NCI-H748 (cell line): ENCODE measurements around the gene SPATA13.

Source experiments
- DNase-seq: peaks from one replicate; lab custom pipeline; 2025; ENCODE audit not compliant: unreplicated experiment; lab: John Stamatoyannopoulos, UW

Gene SPATA13

DNA sequence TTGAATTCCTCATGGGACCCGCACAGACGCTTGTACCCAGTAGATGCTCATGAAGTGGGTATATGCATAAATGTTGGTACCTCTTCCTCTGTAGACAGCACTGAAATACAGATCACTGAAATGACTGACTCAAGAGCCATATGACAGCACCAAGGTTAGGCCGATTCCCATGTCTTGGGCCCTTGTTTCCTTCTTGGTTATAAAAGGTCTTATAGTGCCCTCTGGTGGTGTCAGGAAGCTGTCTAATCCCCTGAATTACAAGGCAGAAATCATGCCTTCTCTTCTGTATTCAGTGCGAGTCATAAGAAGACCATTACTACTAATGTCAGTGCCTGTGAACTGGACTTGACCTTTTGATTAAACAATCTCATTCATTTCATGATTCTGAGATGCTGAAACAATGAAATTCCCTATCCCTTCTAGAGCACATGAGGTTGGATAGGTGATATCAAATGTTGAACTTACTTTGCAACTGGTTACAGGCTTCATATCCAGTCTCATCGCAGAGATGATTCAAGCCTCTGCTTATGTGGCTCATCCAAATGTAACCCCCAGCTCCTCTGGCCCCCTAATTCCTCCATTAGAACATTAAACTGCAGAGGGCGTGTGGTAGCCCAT lies 59.7 kb downstream of the SPATA13 start:
- DNase-seq = peak; percentile 91

DNA sequence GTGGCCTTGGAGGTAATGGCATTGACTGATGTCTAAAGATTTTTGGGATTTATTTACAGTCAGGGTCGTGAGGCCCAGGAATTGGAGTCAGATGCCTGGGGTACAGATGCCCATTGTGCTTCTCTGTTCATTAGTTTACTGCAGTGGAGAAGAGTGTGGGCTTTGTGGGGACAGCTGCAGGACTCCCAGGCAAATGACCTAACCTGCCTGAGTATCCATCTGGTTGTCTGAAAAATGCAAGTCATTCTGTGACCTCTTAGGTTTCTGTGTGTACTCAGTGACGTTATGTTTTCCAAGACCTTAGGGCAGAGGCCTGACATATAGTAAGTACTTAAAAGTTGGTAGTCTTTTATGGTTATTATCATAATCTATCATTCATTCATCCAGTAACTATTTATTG lies 60.5 kb downstream of the SPATA13 start:
- DNase-seq = no peak

DNA sequence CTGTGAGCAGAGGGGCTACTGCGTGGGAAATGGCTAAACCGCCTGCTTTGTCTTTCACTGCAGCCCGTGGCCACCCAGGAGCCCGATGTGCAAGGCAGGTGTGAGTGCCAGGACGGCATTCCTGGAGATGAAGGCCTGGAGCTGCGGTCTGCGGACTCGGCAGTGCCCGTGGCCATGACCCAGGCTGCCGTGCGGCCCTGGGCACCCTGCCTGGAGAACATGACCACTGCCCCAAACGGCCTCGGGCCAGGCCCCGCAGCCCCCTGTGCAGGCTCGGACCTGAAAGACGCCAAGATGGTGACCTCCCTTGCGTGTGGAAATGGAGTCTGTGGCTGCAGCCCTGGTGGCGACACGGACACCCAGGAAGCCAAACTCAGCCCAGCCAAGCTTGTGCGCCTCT lies 62.2 kb downstream of the SPATA13 start:
- no peak for DNase-seq

DNA sequence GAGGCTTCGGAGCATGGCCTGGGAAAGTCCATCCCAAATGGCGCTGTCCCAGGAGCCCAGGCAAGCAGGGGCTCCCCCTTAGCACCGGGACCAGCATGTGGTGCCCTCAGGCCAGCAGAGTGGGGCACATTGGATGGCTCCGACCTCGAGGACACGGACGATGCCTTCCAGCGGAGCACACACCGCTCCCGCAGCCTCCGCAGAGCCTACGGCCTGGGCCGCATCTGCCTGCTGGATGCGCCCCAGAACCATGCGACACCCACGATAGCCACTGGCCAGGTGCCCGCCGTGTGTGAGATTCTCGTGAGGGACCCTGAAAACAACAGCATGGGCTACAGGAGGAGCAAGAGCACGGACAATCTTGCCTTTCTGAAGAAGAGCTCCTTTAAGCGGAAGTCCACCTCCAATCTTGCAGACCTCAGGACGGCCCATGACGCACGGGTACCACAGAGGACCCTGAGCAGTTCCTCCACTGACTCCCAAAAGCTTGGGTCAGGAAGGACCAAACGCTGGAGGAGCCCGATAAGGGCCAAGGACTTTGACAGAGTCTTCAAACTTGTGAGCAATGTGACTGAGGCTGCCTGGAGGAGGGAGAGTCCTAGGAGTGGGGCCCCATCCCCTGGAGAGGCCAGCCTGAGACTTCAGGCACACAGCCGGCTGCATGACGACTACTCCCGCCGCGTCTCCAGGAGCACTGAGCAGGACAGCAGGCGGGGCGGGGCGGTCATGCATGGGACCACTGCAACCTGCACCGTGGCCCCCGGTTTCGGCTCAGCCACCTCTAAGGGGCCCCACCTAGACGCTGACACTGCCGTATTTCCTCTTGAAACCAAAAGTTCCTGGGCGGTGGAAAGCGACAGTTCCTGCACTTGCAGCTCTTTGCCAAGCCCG lies 63.1 kb downstream of the SPATA13 start:
- no peak for DNase-seq

DNA sequence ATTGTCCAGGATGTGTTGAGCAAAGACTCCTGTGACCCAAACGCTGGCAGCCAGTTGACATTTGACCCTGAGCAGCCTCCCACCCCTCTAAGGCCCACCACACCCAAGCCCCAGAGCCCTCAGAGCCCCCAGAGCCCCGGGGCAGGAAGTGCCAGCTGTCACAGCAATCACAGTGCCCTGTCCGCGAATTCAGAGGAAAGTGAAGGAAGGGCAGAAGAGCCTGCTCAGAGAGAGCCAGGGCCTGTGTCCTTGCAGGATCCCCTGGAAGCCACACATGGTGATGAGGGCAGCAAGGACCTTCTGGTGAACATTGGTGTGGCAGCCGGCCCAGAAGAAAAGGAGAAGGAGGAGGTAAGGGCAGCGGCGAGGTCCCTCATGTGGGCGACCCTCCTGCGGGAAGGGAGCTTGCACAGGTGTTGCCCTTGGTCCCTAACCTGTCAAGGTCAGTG lies 63.7 kb downstream of the SPATA13 start:
- DNase-seq = no peak

DNA sequence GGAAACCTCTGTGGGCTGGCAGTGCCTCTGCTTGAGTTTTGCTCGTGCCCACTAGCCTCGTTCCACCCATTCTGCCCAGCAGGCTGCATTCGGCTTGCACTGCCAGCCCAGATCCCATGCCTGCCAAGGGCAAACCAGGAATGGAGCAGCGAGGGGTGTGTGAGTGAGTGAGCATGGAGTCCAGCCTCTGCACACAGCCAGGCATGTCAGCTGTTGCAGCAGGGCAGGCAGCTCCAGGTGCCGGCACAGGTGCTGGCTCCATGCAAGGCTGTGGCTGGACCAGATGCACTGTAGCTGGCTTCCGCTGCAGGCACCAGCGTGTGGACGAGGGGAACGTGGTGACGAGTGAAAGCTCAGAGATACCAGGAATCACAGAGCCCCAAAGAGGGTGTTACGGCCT lies 64.5 kb downstream of the SPATA13 start:
- no peak for DNase-seq

DNA sequence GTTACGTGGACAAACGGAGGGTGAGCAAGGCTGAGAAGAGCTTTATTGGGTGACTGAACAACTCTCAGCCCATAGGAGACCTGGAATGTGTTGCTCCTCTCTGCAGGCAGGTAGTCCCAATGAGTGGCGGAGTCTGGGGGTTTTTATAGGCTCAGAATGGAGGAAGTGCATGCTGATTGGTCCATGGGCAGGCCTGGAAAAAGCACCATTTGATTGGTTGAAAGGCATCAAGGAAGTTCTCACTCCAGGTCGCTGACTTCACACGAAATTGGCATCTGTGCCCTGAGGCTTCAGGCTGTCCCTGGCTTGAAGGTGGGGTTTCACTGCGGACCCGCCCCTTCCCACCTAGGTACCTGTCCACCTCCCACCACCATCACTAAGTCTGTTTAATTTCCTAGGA lies 65.4 kb downstream of the SPATA13 start:
- DNase-seq = no peak

DNA sequence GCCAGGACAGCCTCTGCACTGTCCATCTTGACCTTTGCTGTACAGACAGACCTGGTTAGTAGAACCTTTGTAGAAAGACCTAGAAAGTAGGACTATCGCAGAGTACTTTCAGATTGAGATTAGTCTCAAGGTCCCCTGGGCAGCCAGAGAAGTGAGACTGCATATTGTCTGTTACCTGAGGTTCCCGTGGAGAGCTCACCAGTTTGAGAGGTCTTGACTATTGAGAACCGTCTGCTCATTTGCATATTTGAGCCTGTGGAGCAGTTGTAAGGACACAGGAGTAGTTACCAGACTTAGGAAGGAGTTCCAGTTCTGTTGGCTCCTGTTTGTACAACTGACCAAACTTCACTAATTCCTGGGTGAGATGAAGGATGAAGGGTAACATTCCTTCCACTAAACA lies 66.2 kb downstream of the SPATA13 start:
- DNase-seq = no peak

DNA sequence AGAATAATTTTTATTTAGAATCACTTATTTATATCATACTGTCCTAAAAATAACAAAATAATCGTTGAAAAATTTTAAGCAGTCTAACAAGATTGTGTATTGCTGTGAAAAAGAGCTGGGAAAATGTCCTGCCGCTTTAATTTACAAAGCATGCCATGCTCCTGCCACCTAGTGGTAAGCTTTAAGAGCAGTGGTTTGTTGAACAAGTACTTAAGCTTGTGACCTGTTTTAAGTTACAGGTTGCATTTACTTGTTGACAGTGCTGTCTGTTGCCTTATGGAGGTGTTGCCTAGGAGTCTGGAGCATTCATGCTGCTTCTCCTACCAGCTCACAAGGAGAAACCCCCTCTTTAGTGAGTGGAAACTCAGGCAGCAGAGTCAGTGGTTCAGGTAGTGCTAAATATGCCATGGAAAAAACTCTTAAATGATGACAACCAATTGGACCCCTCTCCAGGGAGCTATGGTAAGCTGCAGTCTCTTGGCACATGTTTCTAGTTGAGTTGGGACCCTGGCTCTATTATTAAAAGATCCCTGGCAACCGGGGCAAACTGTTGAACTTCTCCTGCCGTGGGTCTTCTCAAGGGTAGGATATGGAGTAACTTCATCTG lies 68.4 kb downstream of the SPATA13 start:
- DNase-seq = peak; percentile 86

DNA sequence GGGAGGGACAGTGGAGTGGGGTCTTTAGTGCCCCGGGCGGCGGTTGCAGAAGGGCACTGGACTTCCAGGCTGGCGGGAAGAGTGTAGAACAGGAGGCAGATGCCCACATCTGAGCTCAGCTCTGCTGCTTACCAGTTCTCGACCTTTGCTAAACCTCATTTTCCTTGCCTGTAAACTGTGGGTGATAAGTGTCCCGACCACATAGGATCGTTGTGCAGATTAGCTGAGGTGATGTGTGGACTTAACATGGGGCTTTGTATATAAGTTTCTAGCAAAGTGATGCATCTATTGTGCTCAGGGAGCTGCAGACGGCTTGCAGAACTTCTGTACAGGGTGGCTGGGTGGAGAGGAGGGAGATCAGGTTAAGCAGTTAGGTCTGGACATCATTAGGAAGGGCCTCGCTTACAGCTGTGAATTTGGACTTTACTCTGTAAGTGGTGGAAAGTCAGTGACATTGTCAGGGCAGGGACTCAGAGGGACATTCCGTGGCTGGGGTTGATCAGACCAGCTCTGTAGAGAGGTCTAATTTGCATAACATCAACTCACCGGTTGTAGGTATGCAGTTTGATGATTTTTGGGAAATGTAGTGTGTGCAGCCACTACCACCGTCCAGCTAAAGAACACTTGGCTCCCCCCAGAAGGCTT lies 70.0 kb downstream of the SPATA13 start:
- no peak for DNase-seq

DNA sequence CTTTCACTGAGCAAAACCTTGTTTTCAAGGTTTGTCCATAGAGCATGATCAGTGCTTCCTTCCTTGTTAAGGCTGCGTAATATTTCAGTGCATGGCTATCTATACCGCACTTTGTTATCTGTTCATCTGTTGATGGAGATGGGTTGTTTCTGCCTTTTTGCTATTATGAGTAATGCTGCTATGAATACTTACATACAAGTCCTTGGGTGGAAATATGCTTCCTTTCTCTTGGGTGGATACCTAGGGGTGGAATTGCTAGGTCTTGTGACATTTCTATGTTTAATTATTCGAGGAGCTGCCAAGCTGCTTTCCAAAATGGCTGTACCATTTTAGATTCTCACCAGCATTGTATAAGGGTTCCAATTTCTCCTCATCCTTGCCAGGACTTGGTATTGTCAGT lies 70.9 kb downstream of the SPATA13 start:
- DNase-seq = no peak

DNA sequence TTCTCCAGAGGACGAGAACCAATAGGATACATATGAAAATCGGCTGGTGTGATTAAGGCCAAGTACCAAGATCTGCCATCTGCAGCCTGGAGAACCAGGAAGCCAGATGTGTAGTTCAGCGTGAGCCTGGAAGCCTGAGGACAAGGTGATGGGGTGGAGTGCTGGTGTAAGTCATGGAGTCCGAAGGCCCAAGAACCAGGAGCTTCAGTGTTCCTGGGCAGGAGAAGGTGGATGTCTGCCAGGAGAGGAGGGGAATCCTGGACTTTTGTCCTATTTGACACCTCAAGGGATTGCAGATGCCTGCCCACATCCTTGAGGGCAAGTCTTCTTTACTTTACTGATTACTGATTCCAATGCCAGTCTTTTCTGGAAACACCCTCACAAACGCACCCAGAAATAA lies 71.5 kb downstream of the SPATA13 start:
- DNase-seq = no peak

DNA sequence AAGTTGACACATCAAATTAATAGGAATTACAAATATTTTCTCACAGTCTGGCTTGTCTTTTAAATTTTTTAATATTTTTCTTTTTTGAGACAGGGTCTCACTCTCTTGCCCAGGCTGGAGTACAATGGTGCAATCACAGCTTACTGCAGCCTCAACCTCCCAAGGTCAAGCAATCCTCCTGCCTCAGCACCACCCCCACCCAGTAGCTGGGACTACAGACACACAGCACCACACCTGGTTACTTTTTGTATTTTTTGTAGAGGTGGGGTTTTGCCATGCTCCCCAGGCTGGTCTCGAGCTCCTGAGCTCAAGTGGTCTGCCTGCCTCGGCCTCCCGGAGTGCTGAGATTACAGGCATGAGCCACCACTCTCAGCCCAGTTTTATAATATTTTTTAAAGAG lies 72.0 kb downstream of the SPATA13 start:
- DNase-seq = no peak

DNA sequence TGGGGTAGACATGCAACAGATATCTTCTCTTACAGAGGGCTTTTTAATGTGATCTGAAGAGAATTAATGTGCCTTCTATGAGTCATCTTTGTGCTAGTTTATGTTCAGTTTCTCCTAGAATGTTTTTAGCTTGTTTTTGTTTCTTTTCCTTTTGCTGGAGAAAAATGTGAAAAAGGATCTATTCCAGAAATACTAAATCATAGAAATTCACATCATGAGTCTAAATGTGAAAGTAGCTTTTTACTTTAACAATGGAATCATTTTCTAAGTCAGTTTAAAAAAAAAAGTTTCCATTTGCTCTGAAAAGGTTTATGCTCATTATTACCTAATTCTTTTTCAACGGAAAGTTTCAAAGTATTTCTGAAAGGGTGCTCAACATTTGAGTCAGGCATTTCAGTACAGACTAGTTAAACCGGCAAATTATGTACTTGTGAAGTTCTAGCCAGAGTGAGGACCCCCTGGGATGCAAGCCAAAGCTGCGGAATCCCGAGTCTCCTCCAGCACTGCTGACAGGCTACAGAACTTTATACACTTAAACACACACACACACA lies 72.9 kb downstream of the SPATA13 start:
- no peak for DNase-seq

DNA sequence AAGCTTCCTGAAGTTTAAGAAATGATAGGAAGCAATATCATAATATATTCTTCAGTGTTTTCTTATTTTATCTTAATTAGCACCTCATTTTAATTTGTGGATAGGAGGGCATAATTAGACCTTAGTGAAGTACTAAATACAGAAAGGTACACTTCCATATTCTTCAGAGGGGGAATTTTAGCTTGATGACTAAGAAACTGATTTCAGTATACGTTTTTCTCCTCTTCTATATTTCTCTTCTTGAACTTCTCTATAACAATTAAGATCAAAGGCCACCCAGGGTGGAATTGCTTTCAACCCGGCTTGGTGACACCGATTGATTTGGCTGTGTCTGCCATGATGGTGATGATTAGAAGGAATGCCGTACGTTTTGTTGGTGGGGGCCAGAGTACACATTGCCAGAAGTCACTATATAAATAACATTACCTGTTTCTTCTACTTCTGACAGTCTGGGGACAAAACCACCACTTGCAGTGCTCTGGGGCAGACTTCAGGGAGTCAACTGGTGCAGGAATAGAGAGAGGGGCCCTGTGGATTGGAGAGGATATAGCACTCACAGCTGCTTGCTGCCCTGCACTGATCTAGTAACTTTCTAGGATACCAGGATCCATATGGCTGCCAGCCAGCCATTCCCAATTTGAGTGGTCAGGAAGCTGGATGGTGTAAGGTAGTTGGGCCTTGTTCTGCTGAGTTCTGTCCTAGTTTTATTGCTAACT lies 73.8 kb downstream of the SPATA13 start:
- DNase-seq = no peak

DNA sequence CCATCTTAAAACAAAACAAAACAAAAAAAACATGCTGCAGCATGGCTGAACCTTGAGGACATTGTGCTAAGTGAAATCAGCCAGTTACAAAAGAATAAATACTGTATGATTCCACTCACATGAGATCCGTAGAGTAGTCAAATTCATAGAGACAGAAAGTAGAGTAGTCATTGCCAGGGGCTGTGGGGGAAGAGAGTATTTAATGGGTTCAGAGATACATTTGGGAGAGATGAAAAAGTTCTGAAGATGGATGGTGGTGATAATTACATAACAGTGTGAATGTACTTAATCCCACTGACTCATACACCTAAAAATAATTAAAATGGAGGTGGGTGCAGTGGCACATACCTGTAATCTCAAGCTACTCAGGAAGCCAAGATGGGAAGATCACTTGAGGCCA lies 76.8 kb downstream of the SPATA13 start:
- no peak for DNase-seq

DNA sequence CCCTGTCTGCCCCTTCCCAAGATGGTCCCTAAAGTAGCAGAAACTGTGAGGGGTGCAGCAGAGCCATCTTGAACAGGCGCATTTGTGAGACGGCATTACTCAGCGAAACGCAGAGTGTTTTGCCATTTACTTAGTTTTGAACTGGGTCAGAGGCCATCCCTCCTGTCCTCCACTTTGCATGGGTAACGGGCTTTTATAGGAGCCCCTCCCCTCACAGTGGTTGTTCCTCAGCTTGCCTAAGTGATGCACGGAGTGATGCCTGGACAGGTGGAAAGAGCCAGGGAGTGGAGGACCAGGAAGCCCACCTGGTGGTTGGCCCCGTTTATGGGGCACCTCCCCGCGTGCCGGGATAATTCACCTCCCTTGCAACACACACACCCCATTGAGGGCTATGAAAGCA lies 80.8 kb downstream of the SPATA13 start:
- DNase-seq = peak; percentile 43

DNA sequence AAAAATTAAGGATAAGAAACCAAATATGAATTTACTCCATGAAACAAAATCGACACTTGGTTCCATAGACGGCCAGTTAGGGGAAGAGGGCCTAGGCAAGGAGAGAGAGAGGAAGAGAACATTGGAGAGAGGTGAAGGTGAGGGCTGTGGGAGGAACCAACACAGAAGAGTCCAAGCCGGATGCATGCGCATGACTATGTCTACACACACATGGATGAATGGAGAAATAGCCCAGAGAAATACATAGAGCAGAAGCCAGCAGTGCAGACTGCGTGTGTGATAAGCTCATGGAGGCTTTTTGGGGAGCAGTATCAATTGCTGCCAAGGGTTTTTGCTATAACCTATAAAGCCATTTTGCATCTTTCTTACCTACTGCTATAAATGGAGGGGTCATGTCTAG lies 81.6 kb downstream of the SPATA13 start:
- DNase-seq = no peak

DNA sequence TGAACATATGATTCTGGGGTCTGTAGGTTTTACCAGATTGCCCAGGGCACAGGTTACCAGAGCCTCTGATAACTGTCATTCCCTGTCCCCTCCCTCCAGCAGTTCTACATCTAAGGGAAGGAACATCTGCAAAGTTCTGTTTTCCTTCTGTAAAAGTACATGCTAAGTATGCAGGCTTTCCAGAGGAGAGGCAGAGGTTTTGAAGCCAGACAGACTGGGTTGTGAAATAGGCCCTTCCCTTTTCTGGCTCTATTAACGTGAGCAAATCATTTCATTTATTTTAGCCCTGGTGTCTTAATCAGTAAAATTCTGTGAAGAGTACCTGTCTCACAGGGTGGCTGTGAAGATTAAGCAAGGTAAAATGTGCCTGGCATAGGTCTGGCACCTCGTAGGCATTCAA lies 82.8 kb downstream of the SPATA13 start:
- DNase-seq = no peak

DNA sequence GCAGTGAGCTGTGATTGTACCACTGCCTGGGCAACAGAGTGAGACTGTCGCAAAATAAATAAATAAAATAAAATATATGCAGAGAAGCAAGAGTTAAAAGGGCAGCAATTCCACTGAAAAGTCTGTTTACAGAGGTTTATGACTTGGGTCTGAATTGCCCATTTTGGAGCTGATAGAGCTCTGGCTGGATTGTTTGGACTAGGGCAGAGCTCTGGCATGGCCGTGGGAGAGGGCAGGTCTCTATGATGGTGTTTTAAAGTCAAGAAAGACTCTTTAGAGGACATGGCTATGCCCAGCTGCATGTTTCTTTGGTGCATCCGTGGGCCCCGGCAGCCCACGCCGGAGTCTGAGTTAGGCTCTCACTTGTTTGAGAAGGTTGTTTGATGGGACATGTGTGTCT lies 84.3 kb downstream of the SPATA13 start:
- no peak for DNase-seq

DNA sequence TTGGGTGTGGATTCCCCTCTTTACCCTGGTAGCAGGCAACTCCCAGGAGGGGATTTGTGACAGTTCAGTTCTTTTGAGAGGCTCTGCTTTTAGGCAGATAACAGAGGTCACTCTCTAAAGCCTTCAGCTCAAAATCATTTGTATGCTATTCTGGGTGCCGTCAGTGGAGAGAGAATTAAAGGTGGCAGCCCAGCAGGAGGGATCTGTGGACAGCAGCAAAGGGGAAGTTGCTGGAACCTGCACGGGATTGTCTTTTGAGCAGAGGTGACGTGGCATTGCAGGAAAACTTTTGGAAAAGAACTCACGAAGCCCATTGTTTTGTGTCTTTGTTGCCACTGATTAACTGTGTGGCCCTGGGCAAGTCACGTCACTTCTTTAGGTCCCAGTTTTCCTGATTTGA lies 86.5 kb downstream of the SPATA13 start:
- no peak for DNase-seq
